LNCaP clone FGC (cell line): Measurements from ENCODE around the gene ST6GAL1.

Experiments used
- DNase-seq: peaks from one replicate; pipeline ENCODE4 v3.0.0-alpha.2; 2011; ENCODE audit warnings: low read depth
- H3K4me3 ChIP-seq: 2 replicates; pipeline ENCODE4 v1.5.1; 2011; ENCODE audit warnings: mild to moderate bottlenecking, low read depth, low read length, control low read depth
- TF ChIP-seq, protein P1 (sequence below): IDR thresholded peaks from 2 replicates; pipeline ENCODE4 v1.5.1; 2012; ENCODE audit warnings: mild to moderate bottlenecking; ENCODE audit not compliant: control insufficient read depth, insufficient read depth; ENCODE audit errors: extremely low read depth

ST6GAL1 gene

DNA sequence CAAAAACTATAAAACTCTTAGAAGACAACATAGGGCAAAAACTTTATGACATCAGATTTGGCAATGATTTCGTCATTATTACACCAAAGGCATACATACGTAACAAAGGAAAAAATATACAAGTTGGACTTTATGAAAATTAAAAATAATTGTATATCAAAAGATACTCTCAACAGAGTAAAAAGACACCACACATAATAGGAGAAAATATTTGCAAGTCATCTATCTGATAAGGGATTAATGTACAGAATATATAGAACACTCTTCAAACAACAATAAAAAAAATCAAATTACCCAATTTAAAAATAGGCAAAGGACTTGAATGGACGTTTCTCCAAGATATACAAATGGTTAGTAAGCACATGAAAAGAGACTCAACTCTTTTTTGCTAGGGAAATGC lies 131.4 kb downstream of the ST6GAL1 start:
- no peak overlapping the region for H3K4me3 ChIP-seq
- TF ChIP-seq, protein P1, sequence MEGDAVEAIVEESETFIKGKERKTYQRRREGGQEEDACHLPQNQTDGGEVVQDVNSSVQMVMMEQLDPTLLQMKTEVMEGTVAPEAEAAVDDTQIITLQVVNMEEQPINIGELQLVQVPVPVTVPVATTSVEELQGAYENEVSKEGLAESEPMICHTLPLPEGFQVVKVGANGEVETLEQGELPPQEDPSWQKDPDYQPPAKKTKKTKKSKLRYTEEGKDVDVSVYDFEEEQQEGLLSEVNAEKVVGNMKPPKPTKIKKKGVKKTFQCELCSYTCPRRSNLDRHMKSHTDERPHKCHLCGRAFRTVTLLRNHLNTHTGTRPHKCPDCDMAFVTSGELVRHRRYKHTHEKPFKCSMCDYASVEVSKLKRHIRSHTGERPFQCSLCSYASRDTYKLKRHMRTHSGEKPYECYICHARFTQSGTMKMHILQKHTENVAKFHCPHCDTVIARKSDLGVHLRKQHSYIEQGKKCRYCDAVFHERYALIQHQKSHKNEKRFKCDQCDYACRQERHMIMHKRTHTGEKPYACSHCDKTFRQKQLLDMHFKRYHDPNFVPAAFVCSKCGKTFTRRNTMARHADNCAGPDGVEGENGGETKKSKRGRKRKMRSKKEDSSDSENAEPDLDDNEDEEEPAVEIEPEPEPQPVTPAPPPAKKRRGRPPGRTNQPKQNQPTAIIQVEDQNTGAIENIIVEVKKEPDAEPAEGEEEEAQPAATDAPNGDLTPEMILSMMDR: no peak
- DNase-seq: no peak

DNA sequence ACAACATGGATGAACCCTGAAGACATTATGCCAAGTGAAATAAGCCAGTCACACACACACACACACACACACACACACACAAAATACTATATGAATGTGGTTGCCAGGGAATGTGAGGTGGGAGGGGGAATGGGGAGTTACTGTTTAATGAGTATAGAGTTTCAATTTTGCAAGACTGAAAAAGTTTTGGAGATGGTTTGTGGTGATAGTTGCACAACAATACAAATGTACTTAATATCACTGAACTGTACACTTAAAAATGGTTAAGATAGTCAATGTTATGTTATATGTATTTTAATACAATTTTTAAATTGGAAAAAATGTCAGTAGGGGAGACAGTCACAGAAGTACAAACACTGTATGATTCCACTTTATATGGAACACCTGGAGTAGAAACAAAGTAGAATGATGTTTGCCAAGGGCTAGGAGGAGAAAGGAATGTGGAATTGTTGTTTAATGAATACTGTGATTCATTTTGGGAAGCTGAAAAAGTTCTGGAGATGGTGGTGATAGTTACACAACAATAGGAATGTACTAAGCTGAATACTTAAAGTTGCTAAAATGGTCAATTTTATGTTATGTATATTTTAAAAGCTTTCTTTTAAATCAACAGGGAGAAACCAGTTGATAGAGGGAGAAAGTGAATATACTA lies 132.3 kb downstream of the ST6GAL1 start:
- H3K4me3 ChIP-seq: no peak overlapping the region
- DNase-seq: no peak
- TF ChIP-seq, protein P1: no peak

DNA sequence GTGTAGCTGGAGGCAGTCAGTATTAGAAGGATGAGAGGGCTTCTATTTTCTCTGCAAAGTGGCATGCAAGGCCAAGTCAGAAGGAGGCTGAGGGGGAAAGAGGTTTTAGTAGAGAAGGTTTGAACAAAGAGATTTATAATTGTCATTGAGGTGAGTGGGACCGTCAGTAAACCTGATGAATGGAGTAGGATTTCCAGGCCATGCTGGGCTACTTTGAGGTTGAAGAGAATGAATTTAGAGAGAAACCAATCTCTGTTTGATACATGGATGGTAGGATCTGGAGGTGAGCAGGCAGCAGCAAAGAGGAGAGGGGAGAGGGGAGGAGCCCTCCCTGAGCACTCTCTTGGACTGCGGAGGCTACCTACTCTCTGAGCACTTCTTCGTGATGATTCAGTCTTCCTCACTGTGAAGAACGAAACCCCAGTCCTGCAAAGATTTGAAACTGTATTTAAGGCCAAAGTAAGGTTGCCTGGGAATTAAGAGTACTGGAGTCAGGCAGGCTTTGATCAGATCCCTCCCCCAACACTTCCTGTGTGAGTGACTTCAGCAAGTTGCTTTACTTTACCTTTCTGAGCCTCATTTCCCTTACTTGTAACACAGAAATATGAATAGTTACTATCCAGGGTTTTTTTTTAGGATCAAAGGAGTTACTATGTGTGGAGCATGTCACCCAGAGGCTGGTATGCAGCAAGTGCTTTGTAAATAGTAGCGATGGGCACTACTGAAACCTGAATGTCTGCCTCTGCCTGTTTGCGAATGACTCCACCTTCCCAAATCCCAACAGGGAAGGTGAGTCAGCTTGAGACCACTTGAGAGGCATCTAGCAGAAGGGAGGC lies 133.2 kb downstream of the ST6GAL1 start:
- TF ChIP-seq, protein P1: no peak
- H3K4me3 ChIP-seq: no peak overlapping the region
- DNase-seq: no peak

DNA sequence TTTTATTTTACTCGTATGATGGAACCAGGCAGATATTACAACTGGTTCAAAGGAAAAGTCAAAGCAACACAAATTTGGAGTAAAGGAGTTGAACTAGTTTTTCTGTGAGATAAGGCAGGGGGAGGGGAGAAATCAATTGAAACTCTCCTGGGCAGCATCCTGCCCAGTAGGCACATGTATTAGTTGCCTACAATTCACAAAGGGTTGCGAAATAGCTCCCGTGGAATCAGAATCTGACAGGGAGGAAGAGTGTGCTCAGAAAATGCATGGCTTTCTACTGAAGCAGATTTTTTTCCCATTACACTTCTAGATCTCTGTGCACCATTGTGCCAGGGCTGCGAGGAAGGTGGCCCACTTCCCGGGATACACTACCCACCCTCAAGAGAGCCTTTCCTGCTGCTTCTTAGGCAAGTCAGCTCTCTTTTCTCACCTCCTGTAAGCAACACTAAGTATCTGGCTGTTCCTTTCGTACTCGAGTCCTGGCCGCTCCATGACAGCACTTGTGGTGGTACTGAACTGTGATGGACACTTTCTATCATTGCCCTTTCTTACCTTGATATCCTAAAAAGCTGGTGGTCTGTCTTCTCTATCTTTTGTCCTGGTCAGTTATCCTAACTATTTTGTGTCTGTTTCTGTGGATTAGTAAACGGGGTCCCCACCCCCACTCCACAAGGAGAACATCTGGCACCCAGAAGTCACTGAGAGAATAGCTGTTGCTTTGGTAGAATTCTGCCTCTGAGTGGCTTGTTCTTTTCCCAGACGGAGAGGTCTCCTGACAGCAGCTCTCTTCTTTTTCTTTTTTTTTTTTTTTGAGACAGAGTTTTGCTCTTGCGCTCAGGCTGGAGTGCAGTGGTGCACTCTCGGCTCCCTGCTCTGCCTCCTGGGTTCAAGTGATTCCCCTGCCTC lies 134.1 kb downstream of the ST6GAL1 start:
- DNase-seq: no peak

DNA sequence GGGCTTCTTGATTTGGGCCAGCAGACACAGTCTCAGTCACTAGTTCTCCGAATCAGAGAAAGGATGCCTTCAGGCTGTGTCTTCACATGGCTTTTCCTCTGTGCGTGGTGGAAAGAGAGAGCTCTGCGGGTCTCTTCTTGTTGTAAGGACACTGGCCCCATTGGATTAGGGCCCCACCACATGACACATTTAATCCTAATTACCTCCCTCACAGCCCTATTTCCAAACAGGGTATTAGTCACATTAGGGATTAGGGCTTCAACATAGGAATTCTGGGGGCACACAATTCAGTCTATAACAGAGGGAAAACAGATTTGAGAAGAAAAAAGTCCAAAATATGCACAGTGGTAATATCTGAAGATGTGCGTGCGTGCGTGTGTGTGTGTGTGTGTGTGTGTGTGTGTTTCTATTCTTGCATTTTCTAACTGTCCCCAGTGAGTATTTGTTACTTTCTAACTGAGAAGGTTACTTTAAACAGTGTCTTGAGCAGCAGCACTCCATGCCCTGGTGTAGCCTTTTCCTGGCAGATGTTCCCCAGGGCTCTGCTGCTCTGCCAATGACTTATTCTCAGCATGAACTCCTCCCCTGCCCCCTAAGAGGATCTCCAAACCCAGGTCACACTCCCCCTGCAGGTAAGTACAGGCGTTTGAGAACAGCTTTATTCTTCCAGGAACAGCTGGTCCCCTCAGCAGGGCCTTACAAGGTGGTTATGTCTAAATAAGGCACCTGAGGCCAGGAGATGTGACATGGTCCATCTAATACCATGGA lies 136.1 kb downstream of the ST6GAL1 start:
- H3K4me3 ChIP-seq: no peak overlapping the region
- no peak for DNase-seq
- TF ChIP-seq, protein P1: 0 out of 2 replicates have a peak, but pooled peaks have one; percentile 14

More for the DNA sequence above, 134.1 kb downstream of the ST6GAL1 start:
- TF ChIP-seq, protein P1: no peak
- no peak overlapping the region for H3K4me3 ChIP-seq

DNA sequence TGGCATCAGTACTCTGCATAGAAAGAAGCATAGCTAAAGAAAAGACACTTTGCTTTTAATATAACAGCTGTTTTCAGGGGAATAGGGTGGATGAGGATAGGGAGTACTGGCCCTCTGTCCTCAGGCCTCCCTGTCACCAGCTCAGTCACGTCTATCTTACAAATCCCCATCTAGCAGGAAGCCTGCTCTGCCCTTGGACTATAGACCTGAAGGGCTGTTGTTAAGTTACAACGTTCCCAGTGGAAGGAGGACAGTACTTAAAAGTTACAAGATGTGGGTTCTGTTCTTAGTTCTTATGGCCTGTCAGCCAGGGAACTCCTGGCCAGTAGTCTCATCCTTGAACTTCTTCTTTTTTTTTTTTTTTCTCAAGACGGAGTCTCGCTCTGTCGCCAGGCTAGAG lies 138.5 kb downstream of the ST6GAL1 start:
- no peak for DNase-seq
- H3K4me3 ChIP-seq: no peak overlapping the region
- TF ChIP-seq, protein P1: no peak
